ENCODE data around the gene TSPAN17.

DNA sequence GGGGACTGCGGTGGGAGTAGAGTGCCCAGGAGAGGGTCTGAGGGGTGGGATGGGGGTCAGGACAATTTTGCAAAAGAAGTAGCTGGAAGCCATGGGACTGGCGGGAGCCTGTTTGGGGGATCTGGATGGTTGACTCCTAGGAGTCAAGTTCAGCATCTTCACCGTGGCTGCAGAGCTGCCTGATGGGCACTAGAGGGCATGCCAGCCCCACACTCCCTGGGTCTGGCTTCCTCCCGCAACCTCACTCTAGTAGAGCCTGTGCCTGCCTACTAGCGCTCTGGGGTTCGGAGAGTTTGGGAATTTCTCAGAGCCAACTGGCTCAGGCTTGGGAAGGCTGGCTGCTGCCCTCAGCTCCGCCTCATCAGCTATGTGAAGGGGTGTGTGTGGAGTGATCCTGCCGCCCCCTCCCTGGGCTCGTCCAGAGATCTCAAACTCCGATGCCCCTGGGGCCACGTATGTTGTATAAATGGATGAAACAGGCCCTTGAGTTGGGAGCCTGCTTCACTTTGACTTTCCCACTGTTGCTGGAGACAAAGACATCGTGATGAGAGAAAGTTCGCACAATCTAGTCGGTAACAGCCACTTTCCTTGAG lies 10.8 kb downstream of the TSPAN17 start:
- TF ChIP-seq CTCF (conservative IDR thresholded peaks at IDR 0.05) (peak; percentile 95), ZFX (IDR thresholded peaks at IDR 0.05) (no peak)
